ENCODE data around the gene PTPN7. TPM values are rescaled to one million over a fixed set of nuclear protein-coding genes. Genes with fewer than 3 reads are reported as not detected.
"Not testable (repeated sequence)": the region's sequence is repeated elsewhere in the genome, so short reads cannot be mapped to it uniquely, and the experiment has no call there.

Gene PTPN7
- total RNA-seq, 1 donor from 2014 or later, result 2.5 TPM

DNA sequence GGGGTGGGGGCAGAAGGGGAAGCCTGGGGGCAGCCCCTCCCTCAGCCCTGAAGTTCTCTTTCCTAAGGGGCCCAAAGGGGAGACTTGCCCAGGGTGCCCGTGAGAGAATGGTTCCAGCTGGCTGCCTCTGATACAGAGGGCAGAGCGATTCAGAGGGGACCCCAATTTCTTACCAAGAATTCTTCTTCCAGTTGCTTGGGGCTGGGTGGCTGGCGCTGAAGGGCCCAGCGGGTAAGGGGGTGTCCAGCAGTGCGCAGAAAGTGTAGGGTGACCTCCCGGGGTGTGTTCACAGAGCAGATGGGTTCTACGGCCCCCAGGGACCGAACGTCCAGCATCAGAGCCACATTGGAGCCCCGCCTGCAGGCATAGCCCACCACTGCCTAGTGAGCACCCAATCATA, 2.5 kb downstream of the PTPN7 start:
- DNase-seq (ENCODE audit: low spot score), result no peak
- ATAC-seq, result no peak
- intact Hi-C loops (cut with DNase I), result no loop called here

DNA sequence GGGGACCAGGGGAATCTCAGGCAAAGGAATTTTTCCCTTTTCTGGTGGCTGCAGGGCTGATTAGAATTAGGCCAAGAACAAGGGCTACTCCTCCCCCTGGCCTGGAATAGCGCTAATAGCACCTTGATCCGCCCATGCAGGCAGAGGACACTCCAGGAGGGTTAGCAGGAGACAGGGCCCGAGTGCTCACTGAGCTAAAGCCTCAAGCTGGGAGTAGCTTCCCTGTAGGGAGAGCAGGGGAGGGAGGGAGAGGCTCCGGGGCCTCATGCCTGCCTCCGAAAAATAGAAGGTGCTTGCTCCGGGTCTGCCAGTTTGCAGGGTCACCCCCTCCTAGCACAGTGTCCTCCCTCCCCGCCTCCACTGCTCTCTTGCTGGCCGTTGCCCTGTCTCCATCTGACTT, 3.8 kb downstream of the PTPN7 start:
- ATAC-seq (no peak), DNase-seq (ENCODE audit: low spot score) (no peak)
- intact Hi-C loops (cut with DNase I), result no loop called here

DNA sequence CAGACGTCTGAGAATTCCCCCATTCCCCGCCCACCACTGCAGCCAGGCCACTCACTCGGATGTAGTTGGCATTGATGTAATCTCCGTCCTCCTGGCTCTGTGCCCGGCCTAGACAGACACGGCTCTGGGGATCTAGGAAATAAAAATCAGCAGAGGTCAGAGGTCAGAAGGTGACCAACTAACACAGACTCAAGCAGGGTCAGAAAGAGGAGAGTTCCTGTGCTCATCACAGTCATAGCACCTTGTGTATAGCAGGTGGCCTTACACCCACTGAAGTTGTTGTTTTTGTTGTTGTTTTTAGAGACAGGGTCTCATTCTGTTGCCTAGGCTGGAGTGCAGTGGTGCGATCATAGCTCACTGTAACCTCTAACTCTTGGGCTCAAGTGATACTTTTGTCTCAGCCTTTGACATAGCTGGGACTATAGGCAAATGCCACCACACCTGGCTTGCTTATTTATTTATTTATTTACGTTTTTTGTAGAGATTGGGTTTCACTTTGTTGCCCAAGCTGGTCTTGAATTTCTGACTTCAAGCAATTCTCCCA, 4.9 kb downstream of the PTPN7 start:
- ATAC-seq (no peak), DNase-seq (ENCODE audit: low spot score) (no peak)
- intact Hi-C loops (cut with DNase I), result no loop called here

DNA sequence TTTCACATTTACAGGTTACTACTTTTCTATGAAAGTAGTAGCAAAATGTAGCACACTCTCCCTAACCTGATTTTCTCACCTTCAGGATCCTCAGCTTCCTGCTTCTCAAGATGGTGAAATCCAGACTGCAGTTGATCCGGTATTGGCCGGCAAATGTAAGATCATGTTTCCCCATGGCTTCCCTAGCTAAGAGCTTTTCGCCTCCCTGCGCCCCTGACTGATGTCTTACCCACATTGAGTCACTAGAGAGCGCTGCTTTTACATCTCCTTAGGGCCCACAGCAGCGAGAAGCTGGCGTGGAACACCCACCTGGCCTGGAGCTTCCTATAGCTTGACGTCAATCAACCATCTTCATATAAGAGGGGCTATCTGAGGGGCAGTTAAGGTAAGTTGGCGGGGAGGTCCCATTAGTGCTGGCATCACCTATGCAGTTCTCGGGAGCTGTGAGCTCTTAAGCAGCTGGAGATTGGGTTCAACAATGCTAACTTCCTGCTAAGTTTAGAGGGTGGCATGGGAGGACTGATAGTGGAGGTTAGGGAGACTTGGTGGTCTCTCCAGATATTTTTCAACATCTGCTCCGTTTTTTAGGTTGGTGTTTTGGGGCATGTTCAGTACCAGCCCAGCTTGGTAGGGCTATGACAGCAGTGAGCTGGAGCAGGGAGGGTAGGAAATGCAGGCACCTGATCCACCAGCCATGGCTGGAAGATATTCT, 5.5 kb downstream of the PTPN7 start:
- DNase-seq (ENCODE audit: low spot score) (no peak), ATAC-seq (peak; percentile 56)
- intact Hi-C loops (cut with DNase I), result no loop called here

DNA sequence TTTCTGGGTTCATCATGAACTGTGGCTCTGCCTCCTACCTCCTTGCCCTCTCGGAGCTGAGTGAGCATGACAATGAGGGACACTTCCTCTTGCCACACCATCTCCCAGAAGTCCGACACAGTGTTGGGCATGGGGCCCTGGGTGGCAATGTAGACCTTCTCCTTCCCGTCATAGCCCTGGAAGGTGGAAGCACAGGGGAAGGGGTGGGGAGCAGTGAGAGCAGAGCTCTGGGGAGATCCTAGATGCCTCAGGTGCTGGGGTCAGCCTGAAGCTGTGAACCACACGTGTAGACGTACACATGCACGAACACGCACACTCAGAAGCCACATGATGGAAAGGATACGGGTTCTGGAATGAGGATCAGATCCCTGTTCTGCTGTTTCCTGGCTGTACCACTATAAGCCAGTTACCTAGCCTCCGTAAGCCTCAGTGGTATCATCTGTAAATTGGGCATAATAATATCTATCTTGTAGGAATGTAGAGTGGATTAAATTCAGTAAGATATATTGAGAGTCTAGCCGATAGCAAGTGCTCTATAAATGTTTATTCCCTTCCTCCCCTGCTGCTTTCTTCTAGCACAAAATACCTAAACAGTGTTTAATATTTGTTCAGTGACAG, 6.1 kb downstream of the PTPN7 start:
- DNase-seq (ENCODE audit: low spot score) (no peak), ATAC-seq (no peak)

DNA sequence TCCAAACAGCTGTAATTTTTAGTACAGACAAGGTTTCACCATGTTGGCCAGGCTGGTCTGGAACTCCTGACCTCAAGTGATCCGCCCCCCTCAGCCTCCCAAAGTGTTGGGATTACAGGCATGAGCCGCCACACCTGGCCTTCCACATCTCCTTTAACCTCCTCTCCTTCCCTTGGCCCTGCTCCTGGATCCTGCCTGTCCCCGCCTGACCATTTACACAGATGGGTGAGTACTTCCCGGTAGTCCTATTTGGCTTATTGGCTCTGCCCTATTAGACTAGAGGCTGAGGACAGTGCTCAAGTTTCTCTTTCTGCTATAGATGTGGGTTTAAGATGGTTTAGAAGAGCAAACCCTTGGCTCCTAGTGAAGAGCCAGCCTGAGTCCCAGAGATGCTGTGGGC, 7.1 kb downstream of the PTPN7 start:
- ATAC-seq (no peak), DNase-seq (ENCODE audit: low spot score) (no peak)
- intact Hi-C loops (cut with DNase I), result no loop called here

More for the DNA sequence above, 6.1 kb downstream of the PTPN7 start:
- intact Hi-C loops (cut with DNase I), result no loop called here

DNA sequence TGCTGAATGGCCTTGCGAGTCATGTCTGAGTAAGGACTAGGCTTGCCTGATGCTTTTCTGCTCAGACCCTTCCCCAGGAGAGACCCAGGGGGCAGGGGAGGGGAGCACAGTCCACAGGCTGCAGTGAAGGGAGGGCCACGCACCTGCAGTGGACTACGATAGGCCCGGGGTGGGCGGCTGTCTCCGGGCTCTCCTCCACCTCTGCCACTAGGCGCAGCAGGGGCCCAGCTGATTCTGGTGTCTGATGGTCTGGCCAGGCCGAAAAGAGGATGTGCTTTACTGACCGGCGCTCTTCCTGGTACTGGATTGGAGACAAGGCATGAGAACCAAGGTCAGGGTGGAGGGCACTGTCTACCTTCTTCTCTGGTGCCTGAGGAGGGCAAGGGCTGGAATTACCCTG, 8.0 kb downstream of the PTPN7 start:
- intact Hi-C loops (cut with DNase I), result no loop called here
- no peak for ATAC-seq
- no peak for DNase-seq (ENCODE audit: low spot score)

DNA sequence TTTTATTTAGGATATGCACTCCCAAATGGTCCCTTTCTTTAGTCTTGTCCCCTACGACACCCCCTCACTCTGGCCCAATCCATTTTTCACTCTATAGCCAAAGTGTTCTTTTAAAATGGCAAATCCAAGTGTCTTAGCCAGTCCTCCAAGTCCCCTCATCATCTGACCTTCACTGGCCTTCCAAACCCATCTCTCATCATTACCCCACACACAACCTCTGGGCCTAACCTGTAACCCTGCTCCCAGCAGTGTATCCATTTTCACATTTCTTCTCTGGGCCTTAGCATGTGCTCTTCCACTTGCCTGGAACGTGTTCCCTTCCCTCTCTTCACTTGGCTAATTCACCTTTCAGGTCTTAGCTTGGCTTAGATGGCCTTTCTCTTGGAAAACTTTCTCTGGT, 9.4 kb downstream of the PTPN7 start:
- DNase-seq (ENCODE audit: low spot score), result no peak
- intact Hi-C loops (cut with DNase I), result no loop called here
- no peak for ATAC-seq

DNA sequence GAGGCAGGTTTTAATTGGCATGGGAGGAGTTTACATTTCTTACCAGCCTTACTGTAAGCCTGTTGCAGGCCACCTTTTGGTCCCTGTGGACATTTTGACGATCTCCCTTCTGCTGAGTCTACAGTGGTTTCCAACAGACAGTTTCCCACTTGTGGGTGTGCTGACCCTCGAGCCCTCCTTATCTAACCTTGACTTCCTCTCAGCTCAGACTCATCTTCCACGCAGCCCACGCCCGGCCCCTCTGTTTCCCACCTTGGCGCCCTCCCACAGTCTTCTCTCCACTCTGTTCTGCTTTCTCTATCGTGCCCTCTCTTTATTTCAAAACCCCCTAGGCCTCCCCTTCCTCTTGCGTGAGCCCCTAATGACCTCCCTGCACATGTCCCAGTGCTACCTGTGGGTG, 9.8 kb downstream of the PTPN7 start:
- no peak for ATAC-seq
- intact Hi-C loops (cut with DNase I), result no loop called here
- no peak for DNase-seq (ENCODE audit: low spot score)

DNA sequence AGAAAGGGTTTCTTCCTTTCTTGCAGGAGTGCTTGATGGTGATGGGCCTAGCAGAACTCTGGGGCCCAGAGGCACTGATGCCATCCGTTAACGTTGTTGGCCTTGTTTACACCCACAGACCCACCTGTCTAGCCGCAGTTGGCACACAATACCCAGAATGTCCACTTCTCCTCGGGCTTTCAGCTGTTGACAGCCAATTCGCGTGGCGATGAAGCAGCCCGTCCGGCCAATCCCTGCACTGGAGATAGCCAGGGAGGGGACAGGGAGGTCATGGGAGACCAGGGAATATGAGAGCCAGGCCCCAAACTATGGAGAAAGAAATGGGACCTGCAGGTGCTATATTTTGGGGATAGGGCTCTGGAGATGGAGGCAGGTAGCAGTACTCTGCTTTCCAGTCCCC, 10.2 kb downstream of the PTPN7 start:
- intact Hi-C loops (cut with DNase I), result no loop called here
- ATAC-seq (no peak), DNase-seq (ENCODE audit: low spot score) (no peak)

DNA sequence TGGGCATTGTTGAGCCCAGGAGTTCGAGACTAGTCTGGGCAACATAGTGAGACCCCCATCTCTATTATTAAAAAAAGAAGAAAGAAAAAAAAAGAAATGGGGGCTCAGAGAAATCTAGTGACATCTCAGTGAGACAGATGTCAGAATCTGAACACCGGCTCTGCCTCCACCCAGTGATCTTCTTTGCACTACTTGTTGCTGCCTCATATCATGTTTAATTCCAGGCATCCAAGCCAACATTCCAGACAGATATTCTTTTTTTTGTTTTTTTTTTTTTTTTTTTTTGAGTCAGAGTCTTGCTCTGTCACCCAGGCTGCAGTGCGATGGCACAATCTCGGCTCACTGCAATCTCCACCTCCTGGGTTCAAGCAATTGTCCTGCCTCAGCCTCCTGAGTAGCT, 10.8 kb downstream of the PTPN7 start:
- DNase-seq (ENCODE audit: low spot score) (no peak), ATAC-seq (no peak)
- intact Hi-C loops (cut with DNase I), result no loop called here

DNA sequence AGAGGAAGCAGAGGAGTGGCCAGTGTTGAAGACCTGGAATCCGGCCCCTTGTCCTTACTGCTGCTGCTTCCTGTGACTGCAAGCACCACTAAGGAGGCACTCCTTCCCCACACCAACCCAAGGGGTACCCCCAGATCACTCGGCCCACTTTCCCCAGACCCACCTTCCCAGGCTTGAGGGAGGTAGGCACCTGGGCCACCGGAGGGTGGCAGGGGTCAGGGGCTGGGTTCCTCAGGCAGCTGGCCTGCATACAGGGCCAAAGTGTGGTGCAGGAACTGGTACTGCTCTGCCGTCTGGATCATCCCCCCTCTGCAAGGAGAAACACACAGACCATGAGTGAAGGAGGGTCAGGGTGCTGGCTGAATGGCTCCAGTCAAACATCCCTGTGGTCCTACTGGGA, 12.0 kb downstream of the PTPN7 start:
- ATAC-seq, result no peak
- no peak for DNase-seq (ENCODE audit: low spot score)
- intact Hi-C loops (cut with DNase I), result no loop called here

DNA sequence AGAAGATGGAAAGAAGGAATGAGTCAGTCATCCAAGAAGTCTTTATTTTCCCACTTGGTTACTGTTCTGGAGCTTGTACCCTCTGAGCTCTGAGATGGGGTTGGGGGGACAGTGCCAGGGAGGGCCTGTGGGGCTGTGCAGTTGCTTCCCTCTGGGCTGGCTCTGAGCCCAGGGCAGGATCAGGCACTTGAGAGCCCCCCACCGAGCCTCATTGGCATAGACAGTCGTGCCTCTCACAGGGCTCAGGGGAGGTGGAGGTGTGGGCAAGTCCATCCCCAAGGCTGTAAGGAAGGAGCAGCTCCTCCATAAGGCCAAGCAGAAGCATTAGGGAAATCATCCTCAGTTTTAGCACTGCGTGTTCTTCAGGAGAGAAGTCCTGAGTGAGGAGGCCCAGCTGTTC, 13.4 kb downstream of the PTPN7 start:
- ATAC-seq, result no peak
- intact Hi-C loops (cut with DNase I), result no loop called here
- DNase-seq (ENCODE audit: low spot score), result no peak

DNA sequence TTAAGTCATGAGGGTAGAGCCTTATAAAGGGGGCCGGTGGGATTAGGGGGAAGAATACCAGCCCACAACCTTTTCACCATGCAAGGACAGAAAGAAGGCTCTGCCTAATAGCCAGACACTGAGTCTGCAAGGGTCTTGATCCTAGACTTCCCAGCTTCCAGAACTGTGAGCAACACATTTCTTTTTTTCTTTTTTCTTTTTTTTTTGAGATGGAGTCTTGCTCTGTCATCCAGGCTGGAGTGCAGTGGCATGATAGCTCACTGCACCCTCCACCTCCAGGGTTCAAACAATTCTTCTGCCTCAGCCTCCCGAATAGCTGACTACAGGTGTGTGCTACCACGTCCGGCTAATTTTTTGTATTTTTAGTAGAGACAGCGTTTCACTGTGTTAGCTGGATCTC, 14.1 kb downstream of the PTPN7 start:
- intact Hi-C loops (cut with DNase I), result no loop called here
- no peak for DNase-seq (ENCODE audit: low spot score)
- ATAC-seq, result no peak

DNA sequence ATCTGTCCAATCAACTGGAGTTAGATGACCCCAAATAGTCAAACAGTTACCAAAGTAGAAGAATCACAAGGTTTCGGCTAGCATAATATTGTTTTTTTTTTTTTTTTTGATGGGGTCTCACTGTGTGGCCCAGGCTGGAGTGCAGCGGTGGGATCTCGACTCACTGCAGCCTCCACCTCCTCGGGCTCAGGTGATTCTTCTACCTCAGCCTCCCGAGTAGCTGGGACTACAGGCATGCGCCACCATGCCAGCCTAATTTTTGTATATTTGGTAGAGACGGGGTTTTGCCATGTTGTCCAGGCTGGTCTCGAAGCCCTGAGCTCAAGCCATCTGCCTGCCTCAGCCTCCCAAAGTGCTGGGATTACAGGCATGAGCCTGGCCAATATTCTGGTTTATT, 14.7 kb downstream of the PTPN7 start:
- intact Hi-C loops (cut with DNase I); ATAC-seq; DNase-seq (ENCODE audit: low spot score): not testable (repeated sequence)

DNA sequence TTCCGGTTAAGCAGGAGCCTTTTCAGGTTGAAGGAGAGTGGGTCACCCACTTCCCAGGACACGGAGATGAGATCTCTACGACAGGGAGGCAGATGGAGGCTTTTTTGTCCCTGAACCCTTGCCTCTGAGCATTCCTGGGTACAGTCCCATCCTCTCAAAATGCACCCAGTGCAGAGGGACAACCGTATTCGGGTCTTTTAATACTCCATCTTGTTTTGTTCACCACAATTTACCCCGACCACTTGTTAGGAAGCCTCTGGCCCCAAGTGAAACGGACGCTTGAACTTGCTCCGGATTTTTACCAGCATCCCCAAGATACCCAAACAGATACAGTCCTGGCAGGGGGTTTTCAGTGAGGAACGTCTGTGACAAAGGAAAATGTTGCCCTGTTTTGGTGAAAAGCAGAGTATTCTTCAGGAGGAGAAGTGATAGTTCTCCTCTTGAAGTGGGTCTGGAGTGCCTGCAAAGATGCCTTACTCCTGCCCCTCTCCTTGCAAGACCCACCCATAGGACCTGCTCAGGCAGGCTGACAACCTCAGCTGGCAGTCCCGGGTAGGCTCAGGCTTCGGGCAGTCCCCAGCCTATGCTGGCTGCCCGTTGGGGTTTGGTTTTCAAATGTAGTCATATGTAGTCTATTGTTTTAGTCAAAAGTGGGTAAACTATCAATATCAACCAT, 15.2 kb downstream of the PTPN7 start:
- intact Hi-C loops (cut with DNase I), result no loop called here
- DNase-seq (ENCODE audit: low spot score), result no peak
- peak; percentile 6 for ATAC-seq

DNA sequence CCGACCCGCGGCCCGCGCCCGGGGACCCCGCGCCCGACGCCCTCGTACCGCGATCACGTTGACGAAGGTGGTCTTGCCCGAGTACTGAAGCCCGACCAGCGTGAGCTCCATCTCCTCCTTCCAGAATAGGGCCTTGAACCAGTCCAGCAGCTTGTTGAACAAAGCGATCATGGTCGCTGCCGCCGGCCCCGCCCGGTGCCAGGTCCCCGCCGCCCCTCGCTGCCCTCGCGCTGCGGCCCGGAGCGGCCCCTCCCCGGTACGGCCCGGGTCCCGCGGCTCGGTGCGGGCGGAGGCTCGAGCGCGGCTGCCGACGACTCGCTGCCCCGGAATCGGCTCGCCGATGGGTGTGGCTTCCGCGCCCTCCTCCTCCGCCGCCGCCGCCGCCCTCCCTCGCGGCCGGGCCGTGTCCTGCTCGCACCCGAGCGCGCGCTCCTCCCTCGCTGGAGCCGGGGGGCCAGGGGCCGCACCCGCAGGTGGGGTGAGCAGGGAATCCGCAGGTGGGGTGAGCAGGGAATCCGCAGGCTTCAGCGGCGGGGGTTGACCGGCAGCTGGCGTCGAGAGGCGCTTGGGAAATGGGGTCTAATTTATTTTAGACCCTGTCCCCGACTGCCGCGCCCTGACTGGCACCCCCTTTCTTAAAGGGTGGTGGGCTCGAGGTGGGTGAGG, 15.9 kb downstream of the PTPN7 start, which contains the start of gene ARL8A:
TSS of gene ARL8A (minus strand) at position 336 of the 666 bp plus-strand sequence. CDS start at position 171, 165 bp downstream.
- intact Hi-C loops (cut with DNase I), result no loop called here

DNA sequence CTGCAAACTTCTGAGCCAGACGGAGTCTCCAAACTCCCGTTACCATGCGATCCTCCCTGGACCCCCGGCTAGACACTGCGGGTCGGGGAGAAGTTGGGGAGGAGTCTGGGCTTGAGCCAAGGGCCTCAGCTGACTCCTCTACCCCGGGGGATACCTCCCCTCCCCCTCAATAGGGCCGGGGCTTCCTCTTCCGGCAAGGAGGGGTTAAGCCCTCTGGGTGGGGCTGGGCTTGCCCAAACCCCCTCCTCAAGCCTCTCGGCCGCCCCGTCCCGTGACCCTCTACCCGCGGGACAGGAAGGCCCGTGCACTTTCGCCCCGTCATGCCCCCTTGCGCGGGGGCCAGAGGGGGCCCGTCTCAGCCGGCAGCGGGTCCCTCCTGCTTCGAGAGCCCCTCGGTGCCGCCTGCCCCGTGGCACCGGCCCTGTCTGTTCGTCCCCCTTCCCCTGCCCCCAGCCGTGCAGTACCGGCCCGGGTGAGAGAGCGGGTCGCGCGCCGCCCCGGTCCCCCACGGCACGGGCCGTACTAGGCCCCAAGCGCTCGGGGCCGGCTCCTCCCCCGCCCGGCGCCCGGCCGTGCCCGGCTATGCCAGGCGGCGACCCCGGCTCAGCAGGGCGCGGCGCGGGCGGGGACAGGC, 16.5 kb downstream of the PTPN7 start:
- intact Hi-C loops (cut with DNase I), result no loop called here

More for the DNA sequence above, 15.9 kb downstream of the PTPN7 start, which contains the start of gene ARL8A:
- DNase-seq (ENCODE audit: low spot score) (peak; percentile 90), ATAC-seq (peak; percentile 72)

More for the DNA sequence above, 16.5 kb downstream of the PTPN7 start:
- peak; percentile 74 for DNase-seq (ENCODE audit: low spot score)
- peak; percentile 43 for ATAC-seq

All from sciatic nerve (tissue), 2 donors.